DMS79 (cell line): ENCODE results near the gene MUC5B.
"Not testable (repeated sequence)": the region's sequence is repeated elsewhere in the genome, so short reads cannot be mapped to it uniquely, and the experiment has no call there.

Experiments
- DNase-seq: peaks from one replicate; lab custom pipeline; 2025; lab: John Stamatoyannopoulos, UW

MUC5B gene

GRCh38 chr11:1232883-1233321 is 10.0 kb downstream of the MUC5B start:
- DNase-seq: no peak

GRCh38 chr11:1233351-1234053 is 10.6 kb downstream of the MUC5B start:
- no peak for DNase-seq

- DNase-seq: no peak
These were observed 11.3 kb downstream of the MUC5B start for GRCh38 chr11:1234054-1234720.

GRCh38 chr11:1234771-1235305 is 12.0 kb downstream of the MUC5B start:
- DNase-seq: no peak

GRCh38 chr11:1235306-1235900 is 12.5 kb downstream of the MUC5B start:
- no peak for DNase-seq

GRCh38 chr11:1235901-1236315 is 13.0 kb downstream of the MUC5B start:
- DNase-seq: no peak

GRCh38 chr11:1236316-1237127 is 13.7 kb downstream of the MUC5B start:
- no peak for DNase-seq

GRCh38 chr11:1237128-1237580 is 14.3 kb downstream of the MUC5B start:
- DNase-seq: no peak

- no peak for DNase-seq
These were observed 15.0 kb downstream of the MUC5B start for GRCh38 chr11:1237851-1238250.

GRCh38 chr11:1238767-1239595 is 16.1 kb downstream of the MUC5B start:
- DNase-seq: no peak

GRCh38 chr11:1239596-1240205 is 16.8 kb downstream of the MUC5B start:
- no peak for DNase-seq

- DNase-seq: no peak
These were observed 17.9 kb downstream of the MUC5B start for GRCh38 chr11:1240771-1241170.

GRCh38 chr11:1241706-1242105 is 18.8 kb downstream of the MUC5B start:
- DNase-seq: no peak

GRCh38 chr11:1242289-1242688 is 19.4 kb downstream of the MUC5B start:
- no peak for DNase-seq

GRCh38 chr11:1242751-1243150 is 19.9 kb downstream of the MUC5B start:
- not testable (repeated sequence) for DNase-seq

GRCh38 chr11:1243521-1243920 is 20.7 kb downstream of the MUC5B start:
- DNase-seq: not testable (repeated sequence)

- not testable (repeated sequence) for DNase-seq
These were observed 21.7 kb downstream of the MUC5B start for GRCh38 chr11:1244557-1244956.

- not testable (repeated sequence) for DNase-seq
These were observed 22.9 kb downstream of the MUC5B start for GRCh38 chr11:1245717-1246116.

- DNase-seq: not testable (repeated sequence)
These were observed 23.4 kb downstream of the MUC5B start for GRCh38 chr11:1246301-1246700.

GRCh38 chr11:1247026-1247425 is 24.2 kb downstream of the MUC5B start:
- not testable (repeated sequence) for DNase-seq

- DNase-seq: not testable (repeated sequence)
These were observed 26.1 kb downstream of the MUC5B start for GRCh38 chr11:1248951-1249350.
